NB4 (cell line): Measurements from ENCODE around the gene CEP55.

Experiments
- CTCF ChIP-seq: IDR thresholded peaks from one replicate; pipeline ENCODE4 v1.5.1; 2012; ENCODE audit warnings: low read depth, low read length
- MYC ChIP-seq: IDR thresholded peaks from 2 replicates; pipeline ENCODE4 v1.6.1; 2011; ENCODE audit warnings: low read depth, low read length
- POLR2A ChIP-seq: IDR thresholded peaks from 2 replicates; pipeline ENCODE4 v1.6.1; 2011; ENCODE audit warnings: mild to moderate bottlenecking; ENCODE audit not compliant: insufficient read length; ENCODE audit errors: extremely low read depth

- TF ChIP-seq CTCF (no peak), POLR2A (no peak), MYC (no peak)
Measured at GRCh38 chr10:93465806-93466675, 30.4 kb upstream of the CEP55 start.
